Motor neuron (in vitro differentiated cells): Measurements from ENCODE around the gene ZBTB34. TPM values are rescaled to one million over a fixed set of nuclear protein-coding genes. Genes with fewer than 3 reads are reported as not detected.
A peak's percentile ranks its signal among the peaks of the same experiment; 100 is the strongest.

Experiments
- ATAC-seq, 8 experiments: fragments of 200-7000 bp; cut with Tn5 transposase; replicated peaks in 6 of 8; 2 replicates each; pipeline ENCODE4 v1.8.0; 2021; ENCODE audit warnings: mild to moderate bottlenecking in 8 of 8, moderate library complexity in 8 of 8
- H3K27ac ChIP-seq, 2 donors: fragments of 250-450 bp; sonication (Bioruptor Pico); 2 replicates each; pipeline ENCODE4 v1.9.0; 2021; ENCODE audit warnings: antibody characterized with exemption in 2 of 2, mild to moderate bottlenecking in 2 of 2, moderate library complexity in 1 of 2
- H3K4me1 ChIP-seq, 2 donors: fragments of 250-450 bp; sonication (Bioruptor Pico); replicated peaks in 1 of 2; 2 replicates each; pipeline ENCODE4 v1.6.1; 2021; ENCODE audit warnings: antibody characterized with exemption in 2 of 2, mild to moderate bottlenecking in 2 of 2, moderate library complexity in 1 of 2
- H3K4me3 ChIP-seq, 5 donors: fragments of 250-450 bp; sonication (Bioruptor Pico); 2 replicates each; pipeline ENCODE4 v1.9.0; 2021; ENCODE audit warnings: antibody characterized with exemption in 5 of 5, mild to moderate bottlenecking in 5 of 5, moderate library complexity in 4 of 5
- WGBS, 10 experiments: fragments of 450-650 bp; shearing (Covaris generic); methylation state at CpG; one replicate each; pipeline ENCODE4 v1.0.0; 2022; 5-methylcytosine and 5-hydroxymethylcytosine counted together
- in situ Hi-C, 9 experiments: fragments of 400-800 bp; cut with MboI; loops; one replicate each; pipeline ENCODE4 v1.15.0; 2021; ENCODE audit warnings: low sequenced_read_pairs in 9 of 9, low pct_unique_long_range_greater_than_20kb in 2 of 9; ENCODE audit not compliant: unreplicated experiment in 9 of 9
- total RNA-seq, 8 experiments: library from RNA; unstranded; fragments of 300-600 nt; gene quantifications; 2 replicates each; pipeline versions ENCODE4 v1.2.3 to v1.2.4, GENCODE V29; 2022

ZBTB34 gene
- total RNA-seq, 8 experiments from 2014 or later = 2.5 to 17.9 (median 11.0) TPM

DNA sequence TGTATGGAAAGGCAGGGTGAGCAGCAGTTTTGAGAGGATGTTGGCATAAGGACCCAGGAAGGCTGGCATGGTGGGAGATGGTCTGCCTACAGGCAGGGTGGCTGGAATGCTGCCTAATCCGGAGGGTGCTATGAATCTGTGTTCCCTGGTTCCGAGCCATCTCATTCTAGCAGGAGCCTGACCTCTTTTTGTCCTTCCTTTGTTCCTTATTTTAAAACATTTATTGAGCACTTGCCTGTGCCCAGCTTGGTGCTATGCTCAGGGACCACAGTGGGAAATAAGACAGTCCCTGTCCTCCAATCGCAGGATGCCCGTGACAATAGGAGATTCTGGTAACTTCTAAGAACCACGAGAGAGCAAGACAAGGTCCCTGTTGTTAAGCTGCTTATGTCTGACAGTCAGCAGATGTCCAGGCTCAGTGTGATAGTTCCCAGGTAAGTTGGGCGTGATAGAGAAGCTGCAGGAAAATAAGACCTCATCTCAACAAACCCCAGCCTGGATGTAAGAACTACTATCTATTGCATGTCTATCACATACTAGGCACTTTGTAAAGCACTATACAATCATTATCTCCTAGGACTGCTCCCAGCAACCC is 9.1 kb upstream of the ZBTB34 start:
- Histone ChIP-seq H3K4me3 (no peak overlapping the region), H3K27ac (no peak overlapping the region), H3K4me1 (no peaks in the 10 kb centered on the region)
- 62 to 100% (median 80%) methylated on average over 1 to 4 of the region's 6 CpGs; no CpG with 5 or more reads in 3 of the 10 experiments for WGBS, 10 experiments
- in situ Hi-C loops = no loop called here
- ATAC-seq = no peak

DNA sequence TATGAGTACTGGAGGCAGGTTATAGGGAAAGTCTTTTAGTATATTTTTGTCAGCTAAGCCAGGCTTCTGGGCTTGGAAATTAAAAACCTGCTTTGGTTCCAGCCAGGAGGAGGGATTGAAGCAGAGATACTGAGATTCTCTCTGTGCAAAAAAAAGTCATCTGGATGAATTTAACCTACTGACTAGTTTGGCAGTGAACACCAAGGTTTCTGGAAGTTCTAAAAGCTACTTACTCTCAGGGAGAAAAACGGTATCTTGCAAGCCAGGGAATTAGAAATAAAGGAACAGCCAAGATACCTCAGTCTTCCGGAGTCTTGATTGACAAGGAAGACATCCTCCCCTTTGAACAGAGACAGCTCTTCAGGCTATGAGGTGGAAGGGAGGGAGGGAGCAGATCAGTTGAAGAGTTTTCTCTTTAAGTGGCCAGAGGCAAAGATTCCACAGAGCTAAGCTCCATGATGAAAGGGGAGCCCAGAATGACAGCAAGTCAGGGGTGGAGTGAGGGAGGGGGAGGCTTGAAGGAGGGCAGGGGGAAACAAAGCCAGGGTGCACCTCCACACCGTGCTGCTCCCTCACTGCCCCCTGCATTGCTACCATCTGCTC is 8.3 kb upstream of the ZBTB34 start:
- Histone ChIP-seq H3K4me1 (no peaks in the 10 kb centered on the region), H3K27ac (no peak overlapping the region), H3K4me3 (no peak overlapping the region)
- no peak for ATAC-seq
- in situ Hi-C loops = no loop called here
- WGBS, 10 experiments = 17 to 60% (median 29%) methylated on average over 1 to 2 of the region's 3 CpGs; no CpG with 5 or more reads in 1 of the 10 experiments

DNA sequence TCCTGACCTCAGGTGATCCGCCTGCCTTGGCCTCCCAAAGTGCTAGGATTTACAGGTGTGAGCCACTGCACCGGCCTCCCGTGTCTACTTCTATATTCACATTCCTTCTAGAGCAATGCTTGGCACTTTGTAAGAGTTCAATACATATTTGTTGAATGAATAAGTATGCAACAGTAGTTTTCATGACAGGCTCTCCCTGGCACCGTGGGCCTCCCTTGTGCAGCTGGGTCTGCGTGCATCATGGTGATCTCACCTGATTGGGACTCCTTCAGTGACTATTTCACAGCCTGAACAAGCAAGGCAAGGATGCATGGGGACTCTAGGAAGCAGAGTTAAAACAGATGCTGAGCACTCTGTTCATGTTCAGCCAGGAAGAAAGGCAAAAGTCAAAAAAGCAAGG is 6.8 kb upstream of the ZBTB34 start:
- no peak for ATAC-seq
- 0 to 76% (median 40%) methylated on average over 1 to 4 of the region's 5 CpGs; no CpG with 5 or more reads in 2 of the 10 experiments for WGBS, 10 experiments
- in situ Hi-C loops = no loop called here
- Histone ChIP-seq H3K27ac (no peak overlapping the region), H3K4me3 (no peak overlapping the region), H3K4me1 (no peaks in the 10 kb centered on the region)

DNA sequence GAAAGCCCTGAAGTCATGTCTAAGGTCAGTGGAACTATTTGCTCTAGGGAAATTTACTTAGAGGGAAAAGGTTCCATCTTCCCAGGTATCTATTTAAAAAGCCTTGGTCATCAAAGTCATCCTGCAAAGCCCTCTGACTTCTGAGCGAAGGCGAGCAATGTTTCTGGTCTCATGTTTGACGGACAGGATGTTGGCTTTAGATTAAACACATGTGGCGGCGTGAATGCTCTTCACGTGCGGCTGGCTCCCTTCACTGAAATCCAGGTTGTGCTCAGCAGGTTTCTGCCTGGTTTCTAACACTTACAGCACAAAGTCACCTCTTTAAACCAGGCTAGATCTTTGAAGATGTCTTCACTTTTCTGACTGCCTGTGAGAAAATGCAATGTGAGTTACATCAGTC is 5.7 kb upstream of the ZBTB34 start:
- in situ Hi-C loops = no loop called here
- Histone ChIP-seq H3K27ac (no peak overlapping the region), H3K4me3 (no peak overlapping the region), H3K4me1 (peaks cover 0 to 2% of the 10 kb centered on the region in 2 donors)
- WGBS, 10 experiments = 44 to 100% (median 79%) methylated on average over 1 to 7 of the region's 7 CpGs; no CpG with 5 or more reads in 4 of the 10 experiments
- no peak for ATAC-seq

DNA sequence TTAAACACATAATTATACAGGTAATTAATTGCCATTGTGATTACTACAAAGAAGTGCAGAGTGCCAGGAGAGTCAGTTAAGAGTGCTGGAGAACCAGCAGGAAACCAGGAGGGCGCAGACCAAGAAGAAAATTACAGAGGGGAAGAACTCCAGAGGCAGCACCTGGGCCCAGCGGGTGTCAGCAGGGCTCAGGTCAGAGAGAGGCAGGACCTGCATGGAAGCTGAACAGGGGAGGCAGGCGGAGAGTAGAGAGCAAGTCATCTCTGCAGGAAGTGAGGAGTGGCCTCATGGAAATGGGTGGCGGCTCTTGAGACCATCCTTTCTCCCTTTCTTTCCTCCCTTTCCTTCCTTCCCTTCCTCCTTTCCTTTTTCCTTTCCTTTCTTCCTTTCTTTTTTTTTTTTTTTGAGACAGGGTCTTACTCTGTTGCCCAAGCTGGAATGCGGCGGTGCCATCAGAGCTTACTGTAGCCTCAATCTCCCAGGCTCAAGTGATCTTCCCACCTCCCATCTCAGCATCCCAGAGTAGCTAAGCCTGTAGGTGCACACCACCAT is 4.0 kb upstream of the ZBTB34 start:
- H3K27ac ChIP-seq = no peak overlapping the region
- 52 to 100% (median 73%) methylated on average over 2 to 6 of the region's 6 CpGs; no CpG with 5 or more reads in 1 of the 10 experiments for WGBS, 10 experiments
- ATAC-seq = no peak

DNA sequence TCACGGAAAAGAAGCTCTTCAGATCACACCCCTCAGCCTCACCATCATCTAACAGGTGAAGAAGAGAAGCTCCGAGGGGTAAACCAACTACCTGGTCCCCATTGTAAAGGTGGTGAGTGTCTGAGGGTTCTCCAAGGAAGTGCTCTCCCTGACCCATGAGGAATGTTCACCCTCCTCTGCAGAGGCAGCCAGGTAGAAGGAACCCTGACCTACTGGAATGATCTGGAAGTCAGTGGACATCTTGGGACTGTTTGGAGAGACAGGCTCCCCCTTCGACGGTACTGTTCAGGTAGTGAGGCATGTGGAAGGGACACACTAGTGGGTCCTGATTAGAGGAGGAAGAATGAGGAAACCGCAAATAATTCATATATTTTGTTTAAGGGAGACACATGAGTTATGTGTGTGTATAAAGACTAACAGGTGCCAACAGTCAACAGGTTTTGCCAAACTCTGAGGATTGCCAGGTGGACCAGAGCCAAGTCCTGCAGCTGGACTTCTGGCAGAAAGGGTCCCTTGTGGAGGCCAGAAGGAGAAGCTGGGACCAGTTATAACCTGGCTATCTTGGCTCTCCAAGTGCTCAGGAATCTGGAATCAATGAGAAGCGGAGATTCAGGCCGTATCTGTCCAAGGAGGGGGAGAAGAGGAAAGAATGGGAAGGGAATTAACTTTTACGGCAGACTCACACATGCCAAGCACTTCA is 3.0 kb upstream of the ZBTB34 start:
- in situ Hi-C loops = no loop called here
- WGBS, 10 experiments = 0 to 100% (median 79%) methylated on average over 1 to 6 of the region's 8 CpGs
- no peak for ATAC-seq
- Histone ChIP-seq H3K4me1 (peaks cover 11% of the 10 kb centered on the region in 2 donors), H3K27ac (no peak overlapping the region), H3K4me3 (no peak overlapping the region)

More for the DNA sequence above, 4.0 kb upstream of the ZBTB34 start:
- Histone ChIP-seq H3K4me1 (peaks cover 1 to 3% of the 10 kb centered on the region in 2 donors), H3K4me3 (no peak overlapping the region)
- in situ Hi-C loops = no loop called here

DNA sequence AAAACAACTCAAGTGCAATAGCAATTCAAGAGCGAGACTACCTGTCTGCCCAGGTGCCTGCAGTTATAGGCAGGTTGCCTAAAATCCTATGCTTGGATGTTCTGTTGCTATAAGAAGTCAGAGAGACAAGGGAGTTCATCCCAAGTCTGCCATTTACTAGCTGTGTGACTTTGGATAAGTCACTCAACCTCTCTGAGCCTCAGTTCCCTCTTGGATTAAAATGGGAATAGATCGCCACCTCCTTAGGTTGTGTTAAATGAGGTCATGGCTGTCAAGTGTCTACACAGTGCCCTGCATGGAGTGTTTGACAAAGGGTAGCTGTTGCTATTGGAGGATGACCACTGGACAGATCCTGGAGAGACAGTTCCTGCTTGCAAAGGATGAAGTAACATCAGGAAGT is 1.3 kb upstream of the ZBTB34 start:
- ATAC-seq = no peak
- 80 to 100% (median 84%) methylated on average over 1 to 2 of the region's 2 CpGs; no CpG with 5 or more reads in 4 of the 10 experiments for WGBS, 10 experiments
- no peak overlapping the region for H3K4me3 ChIP-seq
- H3K4me1 ChIP-seq = peaks cover 17 to 19% of the 10 kb centered on the region in 2 donors
- in situ Hi-C loops = no loop called here
- H3K27ac ChIP-seq = no peak overlapping the region

DNA sequence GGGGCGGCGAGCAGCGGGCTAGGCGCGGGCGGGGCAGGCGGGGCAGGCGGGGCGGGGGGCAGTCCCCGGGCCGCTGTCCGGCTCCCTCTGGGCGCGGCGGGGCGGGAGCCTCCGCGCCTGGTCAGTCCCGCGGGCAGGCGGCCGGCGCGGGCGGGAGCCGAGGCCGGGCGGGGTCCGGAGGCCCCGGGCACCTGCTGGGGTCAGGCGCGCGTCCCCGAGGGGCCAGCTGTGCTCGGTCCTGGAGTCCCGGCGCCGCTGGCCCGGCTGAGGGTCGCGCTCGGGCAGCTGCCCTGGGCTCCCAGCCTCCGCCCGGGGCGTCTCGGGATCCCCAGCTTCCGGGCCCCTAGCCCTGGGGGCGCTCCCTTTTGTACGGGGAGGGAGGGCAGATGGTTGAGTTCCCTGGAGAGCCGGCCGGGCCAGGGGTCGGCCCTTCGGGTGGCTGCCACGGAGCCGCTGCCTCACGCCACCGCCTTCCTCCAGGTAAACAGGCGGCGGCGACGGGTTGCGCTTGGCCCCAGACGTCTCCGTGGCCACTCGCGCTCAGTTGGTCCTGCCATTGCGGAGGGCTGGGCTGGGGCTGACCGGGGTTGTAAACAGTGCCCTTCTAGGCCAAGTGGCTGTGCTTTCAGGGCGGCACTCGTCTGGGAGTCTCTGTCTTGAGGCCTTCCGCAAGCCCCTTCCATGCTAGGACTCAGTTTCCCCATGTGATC is 473 bp downstream of the ZBTB34 start:
- Histone ChIP-seq H3K4me3 (peak overlapping the region; percentile 68 to 96 (median 95)), H3K27ac (peak overlapping the region; percentile 61 to 78), H3K4me1 (peaks cover 17 to 19% of the 10 kb centered on the region in 2 donors)
- WGBS, 10 experiments = 0 to 3% (median 0%) methylated on average over 1 to 11 of the region's 71 CpGs; no CpG with 5 or more reads in 5 of the 10 experiments
- ATAC-seq = peak; percentile 39 to 82 (median 73)
- in situ Hi-C loops = no loop called here

DNA sequence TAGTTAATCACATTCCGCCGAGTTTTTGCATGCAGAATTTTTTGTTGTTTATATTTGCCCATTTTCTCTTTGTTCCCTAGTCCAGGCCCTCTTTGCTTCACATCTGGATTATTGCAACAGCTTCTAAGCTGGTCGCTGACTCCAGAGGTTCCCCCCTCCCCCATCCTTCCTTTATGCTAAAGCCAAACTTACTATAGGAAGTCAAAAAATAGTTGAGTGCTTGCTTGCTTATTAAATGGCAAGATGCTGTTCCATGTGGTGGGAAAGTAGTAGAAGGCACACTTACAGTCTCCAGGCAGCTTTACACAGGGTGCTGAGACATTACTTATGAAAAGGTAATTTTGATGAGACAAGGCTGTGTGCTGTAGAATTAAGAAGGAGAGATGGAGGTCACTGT is 1.3 kb downstream of the ZBTB34 start:
- ATAC-seq = no peak
- H3K27ac ChIP-seq = no peak overlapping the region
- in situ Hi-C loops = no loop called here
- H3K4me3 ChIP-seq = peak overlapping the region; percentile 68 to 96 (median 95)
- peaks cover 17 to 19% of the 10 kb centered on the region in 2 donors for H3K4me1 ChIP-seq
- WGBS, 10 experiments = 0 to 50% (median 11%) methylated on average over 1 to 3 of the region's 3 CpGs; no CpG with 5 or more reads in 1 of the 10 experiments

DNA sequence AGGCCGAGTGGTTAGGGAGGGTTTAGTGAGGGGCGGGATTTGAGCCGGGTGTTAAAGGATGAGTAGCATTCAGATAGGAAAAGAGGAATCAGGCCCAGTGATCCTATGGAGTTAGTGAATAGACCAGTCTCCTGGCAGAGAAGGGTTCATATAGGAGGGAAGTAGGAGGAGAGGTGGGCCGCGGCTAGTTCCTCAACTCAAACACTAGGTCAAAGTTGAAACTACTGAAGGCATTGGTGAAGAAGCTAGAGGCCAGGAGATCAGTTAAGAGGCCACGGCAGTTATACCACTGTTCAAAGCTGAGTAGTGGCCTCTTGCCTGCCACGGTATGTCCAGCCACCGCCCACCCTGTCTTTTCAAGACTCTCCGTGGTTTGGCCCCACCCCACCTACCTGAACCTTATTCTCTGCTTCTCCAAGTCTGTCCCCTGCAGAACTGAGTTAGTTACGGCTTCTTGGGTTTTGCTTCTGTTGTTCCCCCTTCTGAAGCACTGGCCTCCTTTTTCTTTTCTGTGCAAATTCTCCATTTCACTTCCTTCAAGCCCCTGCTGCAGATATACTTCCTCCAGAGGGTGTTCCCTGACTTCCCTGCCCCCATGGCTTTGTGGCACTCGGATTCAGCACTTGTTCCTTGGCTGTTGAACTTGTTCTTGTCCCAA is 1.8 kb downstream of the ZBTB34 start:
- in situ Hi-C loops = no loop called here
- WGBS, 10 experiments = 12 to 67% (median 36%) methylated on average over 1 to 8 of the region's 11 CpGs
- no peak for ATAC-seq
- Histone ChIP-seq H3K4me1 (peaks cover 18 to 19% of the 10 kb centered on the region in 2 donors), H3K4me3 (peak overlapping the region; percentile 68 to 96 (median 95)), H3K27ac (no peak overlapping the region)

DNA sequence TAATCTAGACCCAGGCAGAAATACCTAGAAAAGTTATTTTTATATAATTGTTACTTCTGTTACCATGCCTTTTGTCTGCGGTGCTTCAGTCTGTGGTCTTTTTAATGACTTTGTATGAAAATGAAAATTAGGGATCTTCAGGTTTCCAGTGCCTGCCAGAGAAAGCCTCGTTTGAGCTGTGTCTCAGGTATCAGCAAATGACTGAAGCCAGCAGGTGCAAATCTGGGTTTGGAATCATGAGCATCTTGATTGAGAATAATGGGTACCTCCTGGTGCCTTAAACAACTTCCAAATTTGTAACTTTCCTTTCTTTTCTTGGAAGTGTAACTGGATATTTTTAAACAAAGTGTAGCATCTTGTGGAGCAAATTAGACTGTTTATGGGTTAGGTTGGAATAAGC is 4.3 kb downstream of the ZBTB34 start:
- in situ Hi-C loops = no loop called here
- Histone ChIP-seq H3K27ac (no peak overlapping the region), H3K4me3 (no peak overlapping the region), H3K4me1 (peaks cover 33 to 34% of the 10 kb centered on the region in 2 donors)
- 0 to 100% (median 59%) methylated on average over 1 to 2 of the region's 2 CpGs for WGBS, 10 experiments
- no peak for ATAC-seq

DNA sequence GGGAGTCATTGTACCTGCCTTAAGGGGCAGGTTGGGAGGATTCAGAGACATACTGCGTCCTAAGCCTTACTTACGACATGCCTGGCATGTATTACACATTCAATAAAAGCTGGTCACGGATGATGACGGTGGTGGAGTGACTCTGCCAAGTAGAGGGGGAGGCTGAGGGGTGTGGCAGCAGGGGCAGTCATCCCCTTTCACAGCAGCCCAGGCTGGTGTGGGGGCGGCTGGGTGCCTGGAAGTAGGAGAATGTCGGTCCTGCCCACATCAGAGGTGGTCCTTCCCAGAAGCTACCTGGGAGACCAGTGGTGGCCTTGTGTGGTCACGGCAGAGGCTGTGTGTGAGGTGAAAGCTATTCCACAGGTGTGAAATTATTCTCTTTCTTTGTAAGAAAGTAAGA is 8.9 kb downstream of the ZBTB34 start:
- WGBS, 10 experiments = 70 to 100% (median 100%) methylated on average over 1 to 2 of the region's 7 CpGs; no CpG with 5 or more reads in 5 of the 10 experiments
- Histone ChIP-seq H3K4me3 (no peak overlapping the region), H3K27ac (no peak overlapping the region), H3K4me1 (peaks cover 16 to 17% of the 10 kb centered on the region in 2 donors)
- no peak for ATAC-seq
- in situ Hi-C loops = no loop called here
